Adrenal gland (tissue), 5 donors: Measurements from ENCODE around the gene JARID2.

ENCODE experiments used
- POLR2A ChIP-seq, 2 donors: fragments of 450-650 bp; IDR thresholded peaks; one replicate each; pipeline ENCODE4 v1.6.1; 2017; ENCODE audit warnings: antibody characterized with exemption in 2 of 2, mild to moderate bottlenecking in 2 of 2, moderate library complexity in 1 of 2
- TF ChIP-seq, protein P1 (sequence below), 6 experiments: fragments of 450-650 bp in 4 of 6; fragments of 200-600 bp in 2 of 6; sonication (generic) in 1 of 6; IDR thresholded peaks; 1 replicate in 5 of 6; 2 replicates in 1 of 6; pipeline versions ENCODE4 v1.5.1 to v1.8.0; 2016 to 2021; ENCODE audit warnings: antibody characterized with exemption in 6 of 6, mild to moderate bottlenecking in 2 of 6, moderate library complexity in 1 of 6
- donor health status: DM: no; HTN: no; CAD: no.

- TF ChIP-seq, protein P1, sequence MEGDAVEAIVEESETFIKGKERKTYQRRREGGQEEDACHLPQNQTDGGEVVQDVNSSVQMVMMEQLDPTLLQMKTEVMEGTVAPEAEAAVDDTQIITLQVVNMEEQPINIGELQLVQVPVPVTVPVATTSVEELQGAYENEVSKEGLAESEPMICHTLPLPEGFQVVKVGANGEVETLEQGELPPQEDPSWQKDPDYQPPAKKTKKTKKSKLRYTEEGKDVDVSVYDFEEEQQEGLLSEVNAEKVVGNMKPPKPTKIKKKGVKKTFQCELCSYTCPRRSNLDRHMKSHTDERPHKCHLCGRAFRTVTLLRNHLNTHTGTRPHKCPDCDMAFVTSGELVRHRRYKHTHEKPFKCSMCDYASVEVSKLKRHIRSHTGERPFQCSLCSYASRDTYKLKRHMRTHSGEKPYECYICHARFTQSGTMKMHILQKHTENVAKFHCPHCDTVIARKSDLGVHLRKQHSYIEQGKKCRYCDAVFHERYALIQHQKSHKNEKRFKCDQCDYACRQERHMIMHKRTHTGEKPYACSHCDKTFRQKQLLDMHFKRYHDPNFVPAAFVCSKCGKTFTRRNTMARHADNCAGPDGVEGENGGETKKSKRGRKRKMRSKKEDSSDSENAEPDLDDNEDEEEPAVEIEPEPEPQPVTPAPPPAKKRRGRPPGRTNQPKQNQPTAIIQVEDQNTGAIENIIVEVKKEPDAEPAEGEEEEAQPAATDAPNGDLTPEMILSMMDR (IDR thresholded peaks at IDR 0.05): peak in 5 of 6 experiments; percentile 46 to 73 (median 61)
- TF ChIP-seq POLR2A (IDR thresholded peaks at IDR 0.05): no peak
Observed at GRCh38 chr6:15389765-15390723, 144.2 kb downstream of the JARID2 start.
